ENCODE measurements around the gene SLC43A3.

- TF ChIP-seq POLR2A (IDR thresholded peaks at IDR 0.05) = no peak
- TF ChIP-seq CTCF (IDR thresholded peaks at IDR 0.05) = peak; percentile 18 to 86 (median 73)
- TF ChIP-seq POLR2AphosphoS5 (IDR thresholded peaks at IDR 0.05; ENCODE audit: insufficient read depth in 1 of 2, low read depth in 1 of 2) = peak in 1 of 2 donors; percentile 37
These were observed 31.7 kb upstream of the SLC43A3 start for GRCh38 chr11:57458410-57459163.

All from vagina (tissue), 2 donors.